HG03378 (cell line): ENCODE data around the gene PPP2R2C.

Experiments
- ATAC-seq: cut with Tn5 transposase; IDR thresholded peaks from one replicate; pipeline ENCODE4 v1.9.1; 2021; ENCODE audit warnings: mild to moderate bottlenecking, moderate library complexity; ENCODE audit not compliant: unreplicated experiment

The PPP2R2C gene

DNA sequence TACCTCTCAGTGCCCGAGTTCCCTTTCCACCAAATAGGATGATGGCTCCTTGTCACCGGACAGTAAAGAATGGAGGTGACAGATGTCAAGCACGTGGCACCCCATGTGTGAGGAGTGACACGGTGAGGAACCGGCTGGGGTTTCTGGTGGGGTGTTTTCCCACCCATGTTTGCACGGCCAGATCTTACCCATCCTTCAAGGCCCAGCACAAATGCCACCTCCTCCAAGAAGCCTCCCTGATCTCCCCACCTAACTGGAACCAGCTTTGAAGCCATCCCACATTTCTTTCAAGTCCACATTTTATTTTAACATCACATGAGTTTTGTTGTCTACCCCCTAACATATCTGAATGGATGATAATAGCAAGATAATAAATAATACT, 139.8 kb downstream of the PPP2R2C start:
- no peak for ATAC-seq

DNA sequence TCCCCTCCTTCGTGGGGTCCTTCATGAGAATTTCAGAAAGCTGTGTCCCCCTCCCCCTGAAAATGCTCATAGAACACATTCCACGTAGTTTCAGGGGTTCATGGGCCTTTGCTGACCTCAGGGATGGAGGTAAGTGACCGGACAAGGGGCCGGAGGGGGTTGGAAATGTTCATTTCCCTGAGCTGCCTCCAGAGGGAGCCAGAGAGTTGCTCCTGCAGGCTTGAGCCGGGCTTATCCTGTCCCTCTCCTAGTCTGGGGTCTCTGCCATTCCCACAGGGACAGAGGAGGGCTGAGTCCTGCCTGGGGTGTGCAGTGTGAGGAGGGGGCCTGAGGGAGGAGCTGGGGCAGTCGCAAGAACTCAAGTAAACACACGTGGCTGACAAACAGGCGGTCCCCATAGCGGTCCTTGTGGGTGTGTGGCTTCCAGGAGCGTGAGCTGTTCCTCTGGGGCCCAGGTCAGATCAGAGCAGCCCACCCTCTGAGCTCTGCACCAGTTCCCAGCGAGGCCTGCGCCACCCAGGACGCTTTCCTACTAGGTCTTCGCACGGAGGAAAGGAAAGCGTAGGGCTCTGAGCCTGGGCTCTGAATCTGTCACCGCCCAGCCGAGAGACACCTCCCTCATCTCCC, 140.3 kb downstream of the PPP2R2C start:
- ATAC-seq, result no peak

DNA sequence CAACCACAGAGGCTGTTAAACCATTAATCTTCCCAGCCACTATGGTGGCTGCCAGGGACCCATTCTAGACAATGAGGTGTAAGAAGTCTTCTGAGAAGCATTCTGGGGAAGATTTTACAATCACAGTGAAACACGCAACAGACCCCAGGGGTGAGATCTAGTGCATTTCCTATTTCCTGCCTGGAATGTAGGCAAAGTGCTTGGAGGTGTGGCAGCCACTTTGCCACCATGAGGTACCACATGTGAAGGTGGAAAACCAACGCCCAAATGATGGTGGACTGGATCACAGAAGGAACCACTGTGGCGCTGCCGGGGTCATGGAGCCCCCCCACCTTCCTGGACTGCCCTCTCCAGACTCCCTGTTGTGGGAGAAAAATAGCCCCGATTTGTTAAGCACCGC, 140.9 kb downstream of the PPP2R2C start:
- ATAC-seq, result no peak

DNA sequence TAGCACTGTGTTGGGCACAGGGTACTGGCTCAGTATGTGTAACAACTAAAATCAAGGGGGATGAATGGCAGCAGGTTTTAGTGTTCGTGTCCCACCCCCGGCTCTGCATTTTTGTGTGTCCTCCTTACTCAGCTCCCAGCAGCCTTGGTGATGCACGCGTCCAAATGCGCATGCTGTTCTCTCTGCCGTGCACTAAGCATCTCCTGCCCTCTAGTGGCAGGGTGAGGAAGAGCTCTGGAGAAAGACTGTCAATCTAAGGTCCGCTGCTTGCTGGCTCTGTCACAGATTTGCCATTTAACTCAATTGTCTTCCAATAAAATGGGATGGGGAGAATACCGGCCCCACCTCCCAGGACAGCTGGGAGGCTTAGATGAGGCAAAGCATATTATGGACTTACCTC, 141.4 kb downstream of the PPP2R2C start:
- no peak for ATAC-seq

DNA sequence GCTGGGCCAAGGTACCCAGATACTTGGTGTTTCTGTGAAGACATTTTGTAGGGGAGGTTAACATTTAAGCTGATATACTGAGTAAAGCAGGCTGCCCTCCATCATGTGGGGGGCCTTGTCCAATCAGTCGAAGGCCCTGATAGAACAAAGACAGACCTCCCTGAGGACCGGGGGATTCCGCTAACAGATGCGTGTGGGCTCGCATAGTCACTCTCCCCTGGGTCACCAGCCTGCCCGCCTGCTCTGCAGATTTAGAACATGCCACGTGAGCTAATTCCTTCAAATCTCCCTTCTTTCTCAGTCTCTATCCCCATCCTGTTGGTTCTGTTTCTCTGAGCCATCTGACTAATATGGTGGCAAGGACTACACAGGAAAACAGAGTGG, 142.0 kb downstream of the PPP2R2C start:
- ATAC-seq, result no peak

DNA sequence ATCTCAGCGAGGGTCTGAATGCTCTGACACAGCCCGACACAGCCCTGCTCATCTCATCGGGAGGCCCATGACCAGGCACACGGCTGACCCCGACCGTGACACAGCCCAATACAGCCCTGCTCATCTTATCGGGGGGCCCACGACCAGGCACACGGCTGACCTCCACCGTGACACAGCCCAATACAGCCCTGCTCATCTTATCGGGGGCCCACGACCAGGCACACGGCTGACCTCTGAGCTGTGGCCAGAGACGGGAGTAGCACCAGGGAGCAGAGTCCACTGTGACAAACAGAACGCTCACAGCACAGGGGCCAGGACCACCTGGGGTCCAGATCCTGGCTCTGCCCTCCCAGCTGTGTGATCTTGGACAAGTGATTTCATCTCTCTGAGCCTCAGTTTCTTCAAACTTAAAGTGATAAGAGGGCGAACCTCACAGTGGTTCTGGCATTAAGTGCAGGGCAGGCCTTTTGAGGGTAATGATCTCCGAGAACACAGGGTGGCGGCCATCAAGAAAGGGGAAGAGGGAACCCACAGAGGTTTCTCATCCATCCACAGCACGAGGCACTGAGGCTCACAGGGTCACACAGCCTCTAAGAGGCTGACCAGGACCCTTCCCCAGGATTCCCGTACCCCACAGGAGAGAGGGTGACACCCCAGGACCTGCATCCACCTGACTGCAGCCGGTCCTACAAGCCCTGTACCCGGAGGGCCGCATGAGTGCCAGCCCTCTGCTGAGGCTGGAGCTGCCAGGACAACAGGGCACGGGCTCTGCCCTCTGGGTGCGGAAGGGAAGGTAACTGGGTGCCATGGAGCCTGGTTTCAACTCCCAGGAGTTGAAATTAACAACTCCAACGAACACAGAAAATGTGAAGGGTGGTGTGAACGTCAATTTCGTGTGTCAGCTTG, 142.7 kb downstream of the PPP2R2C start:
- no peak for ATAC-seq

DNA sequence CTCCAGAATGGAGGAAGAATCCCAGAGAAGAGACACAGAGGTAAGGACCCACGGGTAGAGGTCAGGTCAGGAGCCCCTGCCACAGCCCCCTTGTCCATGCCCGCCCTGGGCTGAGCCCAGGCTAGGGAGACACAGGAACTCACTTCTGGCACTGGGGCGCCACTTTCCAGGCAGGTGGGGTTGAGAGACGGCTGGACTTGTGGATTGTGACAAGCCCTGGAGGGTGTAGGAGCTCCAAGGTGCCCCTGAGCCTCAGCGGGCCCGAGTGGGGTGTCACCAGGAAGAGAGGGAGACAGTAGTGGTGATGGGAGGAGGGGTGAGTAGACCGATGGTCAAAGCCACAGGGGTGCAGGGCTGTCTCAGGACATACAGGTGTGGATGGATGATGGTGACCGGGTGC, 143.9 kb downstream of the PPP2R2C start:
- no peak for ATAC-seq

DNA sequence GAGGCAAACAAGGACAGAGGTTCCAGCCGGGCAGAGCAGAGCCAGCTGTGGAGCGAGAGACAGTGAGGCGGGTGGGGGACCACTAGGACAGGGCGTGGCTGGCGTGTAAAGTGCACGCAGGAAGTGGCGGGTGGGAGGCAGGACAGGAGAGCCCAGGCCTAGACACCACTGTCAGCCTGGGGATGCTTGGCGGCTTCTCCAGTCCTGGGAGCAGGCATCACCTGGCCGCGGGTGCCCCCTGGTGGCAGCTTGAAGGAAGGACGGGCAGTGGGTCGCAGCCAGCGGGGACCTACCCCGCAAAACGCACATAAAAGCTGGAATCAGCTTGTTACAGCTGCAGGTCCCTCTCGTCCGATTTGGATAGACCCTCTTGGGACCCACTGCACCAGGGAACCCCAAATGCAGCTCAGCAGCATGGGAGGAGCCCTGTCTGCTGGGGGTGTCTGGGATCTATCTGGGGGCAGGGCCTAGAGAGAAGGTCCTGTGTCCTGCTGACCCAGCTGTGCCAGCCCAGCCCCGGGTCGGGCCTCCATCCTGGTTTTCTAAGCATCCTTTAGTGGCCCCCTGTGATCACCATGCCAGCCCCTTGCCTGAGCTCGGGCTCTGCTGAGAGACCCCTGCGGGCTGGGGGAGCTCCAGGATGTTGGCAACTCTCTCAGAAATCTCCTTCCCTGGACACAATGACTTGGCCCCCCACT, 145.0 kb downstream of the PPP2R2C start:
- no peak for ATAC-seq

DNA sequence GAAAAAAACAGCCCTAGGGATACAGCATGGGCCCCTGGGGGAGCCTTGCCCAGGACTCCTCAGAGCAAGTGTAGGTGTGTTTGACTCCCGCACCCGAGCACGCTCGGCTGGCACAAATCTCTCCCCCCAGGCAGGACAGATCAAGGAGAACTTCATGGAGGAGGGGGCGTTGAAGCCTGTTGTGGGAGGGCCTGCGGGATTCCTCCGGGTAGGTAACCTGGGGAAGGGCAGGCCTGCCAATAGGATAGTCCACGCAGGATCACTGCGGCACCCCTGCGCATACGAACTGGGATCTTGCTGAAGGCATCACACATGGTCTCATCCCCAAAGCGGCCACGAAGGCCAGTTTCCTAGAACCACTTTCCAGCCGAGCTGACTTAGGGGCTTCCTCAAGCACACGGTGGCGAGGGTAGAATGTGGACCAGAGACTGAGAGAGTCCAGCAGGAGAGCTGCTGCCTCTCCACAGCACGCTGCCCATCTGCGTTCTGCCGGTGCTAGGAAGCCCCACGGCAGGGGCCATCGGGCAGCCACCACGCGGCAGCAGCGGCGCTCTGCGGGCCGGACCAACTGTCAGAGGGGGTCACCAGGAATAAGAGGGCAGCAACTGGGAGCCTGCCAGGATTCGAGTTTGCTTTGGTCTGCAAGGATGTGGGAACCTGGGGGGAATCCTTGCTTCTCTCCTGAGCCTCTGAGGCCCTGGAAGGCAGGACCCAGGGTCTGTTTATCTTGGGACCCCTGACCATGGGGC, 145.9 kb downstream of the PPP2R2C start:
- no peak for ATAC-seq

DNA sequence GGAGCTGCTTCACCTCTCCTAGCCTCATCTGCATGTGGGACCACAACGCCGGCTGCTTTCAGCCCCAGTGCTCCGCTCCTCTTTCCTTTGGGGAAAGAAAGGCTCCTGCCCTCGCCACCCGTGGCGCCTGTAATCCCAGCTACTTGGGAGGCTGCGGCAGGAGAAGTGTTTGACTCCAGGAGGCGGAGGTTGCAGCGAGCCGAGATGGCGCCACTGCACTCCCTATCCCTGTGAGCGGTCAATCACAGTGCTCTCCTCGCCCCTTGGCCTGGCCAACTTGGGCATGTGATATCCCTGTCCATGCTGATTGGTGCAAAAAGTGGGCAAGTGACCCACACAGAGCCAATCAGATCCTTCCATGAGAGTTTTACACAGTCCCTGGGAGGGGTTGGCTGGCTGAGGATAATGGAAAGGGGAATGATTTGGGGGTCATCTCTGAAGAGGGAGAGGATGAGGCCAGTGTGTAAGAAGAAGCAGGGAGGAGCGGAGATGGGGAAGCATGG, 146.6 kb downstream of the PPP2R2C start:
- ATAC-seq, result no peak

DNA sequence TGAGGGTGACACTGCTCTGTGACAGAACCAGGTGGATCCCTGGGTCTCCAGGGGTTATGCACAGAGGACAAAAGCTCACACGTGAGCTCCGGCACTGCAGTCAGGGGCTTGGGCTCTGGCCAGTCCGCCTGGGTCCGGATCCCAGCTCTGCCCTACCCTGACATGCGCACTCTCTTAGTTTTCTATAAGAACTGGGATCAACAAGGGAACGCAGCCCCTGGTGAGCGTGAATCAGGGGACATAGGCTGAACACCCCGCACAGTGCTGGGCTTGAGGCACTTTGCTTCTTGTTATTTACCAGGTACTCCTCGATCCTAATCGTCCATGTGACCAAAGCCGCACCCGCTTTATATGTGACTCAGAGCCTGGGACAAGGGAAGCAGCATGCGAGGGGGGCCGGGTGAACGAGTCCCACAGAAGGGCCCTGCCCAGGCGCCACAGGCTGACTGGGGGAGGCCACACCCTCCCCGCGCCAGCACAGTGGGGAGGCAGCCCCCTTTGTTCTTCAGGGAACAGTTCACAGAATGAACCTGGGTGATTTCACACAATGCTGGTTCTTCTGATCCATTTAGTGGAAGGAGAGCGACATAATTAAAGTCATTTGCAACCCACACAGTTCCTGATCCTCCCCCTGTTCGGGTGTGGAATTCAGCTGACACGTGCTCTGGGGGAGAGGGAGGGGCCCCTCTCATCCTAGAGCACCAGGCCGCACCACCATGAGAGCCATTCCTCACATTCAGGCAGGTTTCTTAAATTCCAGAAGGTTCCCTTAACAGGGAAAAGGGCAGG, 147.2 kb downstream of the PPP2R2C start:
- ATAC-seq, result no peak

DNA sequence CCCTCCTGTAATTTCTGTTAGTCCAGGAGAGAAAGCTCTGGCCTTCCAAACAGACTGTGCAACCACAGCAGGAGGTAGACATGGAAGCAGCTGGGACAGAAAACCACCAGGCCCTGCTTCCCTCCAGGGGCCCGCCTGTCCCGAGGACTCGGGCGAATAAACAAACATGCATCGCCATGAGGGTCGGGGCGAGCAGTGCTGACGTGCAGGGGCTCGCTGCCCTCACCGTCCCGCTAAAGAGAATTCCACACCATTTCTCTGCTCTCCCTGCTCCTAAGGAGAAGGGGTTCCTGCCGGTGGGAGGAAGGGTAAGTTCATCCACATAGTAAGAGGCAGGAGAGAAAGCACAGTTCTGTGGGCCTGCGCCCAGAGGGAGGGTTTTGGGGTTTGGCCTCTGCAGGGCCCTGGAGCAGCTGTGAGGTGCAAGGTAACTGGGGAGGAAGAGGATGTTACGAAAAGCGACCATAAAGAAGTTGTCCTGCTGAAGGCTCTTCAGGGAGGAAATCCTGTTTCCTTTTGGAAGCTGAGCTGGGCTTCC, 147.9 kb downstream of the PPP2R2C start:
- ATAC-seq, result no peak

DNA sequence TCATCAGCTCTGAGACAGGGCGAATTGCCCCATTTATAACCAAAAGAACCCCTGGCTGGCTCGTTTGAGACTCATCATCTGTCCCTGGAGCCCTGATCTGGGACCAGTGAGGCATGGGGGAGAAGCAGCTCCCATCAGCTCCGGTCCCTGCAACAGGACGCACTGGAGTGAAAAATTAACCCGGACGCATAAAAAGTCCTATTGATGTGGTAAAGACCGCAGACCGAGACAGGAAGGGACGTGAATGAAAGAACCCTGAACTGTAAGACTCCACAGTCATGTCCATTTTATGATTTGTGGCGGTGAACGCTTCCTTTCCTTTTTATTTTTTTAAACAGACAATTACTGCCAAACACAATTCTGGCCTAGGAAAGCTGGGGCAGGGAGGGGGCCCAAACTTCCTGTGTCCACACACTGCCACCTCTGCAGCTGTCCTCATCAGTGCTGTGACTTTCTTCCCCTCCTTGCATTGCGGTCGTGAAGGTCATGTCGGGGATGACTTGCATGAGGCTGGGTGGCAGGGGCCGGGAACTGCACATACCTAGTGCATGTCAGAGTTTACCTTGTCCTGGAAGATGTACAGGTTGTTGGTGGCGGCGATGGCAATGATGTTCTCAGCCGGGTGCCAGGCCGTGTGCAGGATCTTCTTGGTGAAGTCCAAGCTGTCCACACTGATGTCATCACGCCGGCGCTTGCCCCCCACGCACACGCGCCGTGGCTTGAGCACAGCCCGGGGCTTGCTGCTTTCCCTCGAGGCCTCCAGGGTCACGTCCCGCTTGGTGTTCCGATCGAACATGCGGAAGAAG, 149.4 kb downstream of the PPP2R2C start:
- ATAC-seq, result no peak

DNA sequence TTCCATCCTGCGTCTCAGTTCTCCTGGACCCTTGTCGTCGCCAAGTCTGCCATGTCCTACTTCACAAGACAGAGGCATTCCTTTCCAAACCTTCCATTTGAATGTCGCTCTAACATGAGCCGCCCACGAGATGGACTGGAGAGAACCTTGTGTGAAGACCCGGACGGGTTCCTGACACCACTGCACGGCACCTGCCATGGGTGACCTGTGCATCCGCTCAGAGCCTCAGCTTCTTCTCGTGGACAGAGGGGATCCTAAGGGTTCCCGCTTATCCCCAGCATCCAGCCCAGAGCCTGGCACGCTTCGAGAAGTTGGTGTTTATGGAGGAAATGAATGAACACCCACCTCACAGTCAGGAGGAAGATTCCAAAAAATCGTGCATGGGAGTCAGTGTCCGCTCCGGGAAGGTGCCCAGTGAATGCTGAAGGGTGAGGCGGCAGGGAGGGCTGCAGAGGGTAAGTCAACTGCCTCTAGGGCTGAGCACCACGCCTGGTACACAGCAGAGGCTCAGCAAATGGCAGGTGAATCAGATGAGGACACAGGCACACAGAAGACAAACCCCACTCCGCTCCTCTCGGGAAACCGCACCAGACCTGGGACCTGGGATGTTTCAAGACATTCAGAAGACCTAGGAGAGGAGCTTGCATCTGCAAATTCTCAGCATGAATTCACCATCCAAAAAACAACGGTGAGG, 150.2 kb downstream of the PPP2R2C start:
- no peak for ATAC-seq

DNA sequence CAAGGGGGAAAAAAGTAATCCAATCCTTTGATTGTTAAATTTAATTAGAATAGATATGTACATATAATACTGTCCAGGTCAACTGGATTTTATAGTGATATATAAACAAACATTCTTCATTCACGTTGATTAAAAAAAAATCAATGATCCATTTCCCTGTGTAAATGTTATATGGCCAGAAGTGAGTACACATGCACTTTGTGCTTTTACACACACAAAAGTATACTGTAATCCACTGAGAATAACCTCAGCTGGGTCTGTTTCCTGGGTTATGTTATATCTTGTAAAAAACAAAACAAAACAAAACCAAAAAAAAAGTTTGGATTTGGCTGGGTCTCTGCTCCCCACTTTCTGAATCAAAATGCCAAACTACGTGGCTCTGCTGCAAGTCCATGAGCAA, 151.1 kb downstream of the PPP2R2C start:
- ATAC-seq, result no peak

DNA sequence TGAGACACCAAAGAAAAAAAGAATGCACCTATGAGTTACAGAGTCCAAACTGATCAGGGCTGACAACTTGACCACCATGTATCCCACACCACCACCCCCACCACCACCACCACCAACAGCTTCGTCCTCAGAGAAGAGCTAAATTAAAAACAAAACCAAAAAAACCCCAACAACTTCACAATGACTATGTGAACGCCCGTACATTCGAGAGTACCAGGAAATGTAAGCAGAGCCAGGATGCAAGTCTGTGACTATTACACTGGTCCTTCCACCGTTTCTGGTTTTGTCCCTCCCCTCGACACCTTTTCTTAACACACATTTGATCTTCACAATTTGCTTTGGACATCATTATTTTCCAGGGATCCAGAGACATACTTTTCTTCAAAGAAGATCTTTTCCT, 151.8 kb downstream of the PPP2R2C start:
- no peak for ATAC-seq

DNA sequence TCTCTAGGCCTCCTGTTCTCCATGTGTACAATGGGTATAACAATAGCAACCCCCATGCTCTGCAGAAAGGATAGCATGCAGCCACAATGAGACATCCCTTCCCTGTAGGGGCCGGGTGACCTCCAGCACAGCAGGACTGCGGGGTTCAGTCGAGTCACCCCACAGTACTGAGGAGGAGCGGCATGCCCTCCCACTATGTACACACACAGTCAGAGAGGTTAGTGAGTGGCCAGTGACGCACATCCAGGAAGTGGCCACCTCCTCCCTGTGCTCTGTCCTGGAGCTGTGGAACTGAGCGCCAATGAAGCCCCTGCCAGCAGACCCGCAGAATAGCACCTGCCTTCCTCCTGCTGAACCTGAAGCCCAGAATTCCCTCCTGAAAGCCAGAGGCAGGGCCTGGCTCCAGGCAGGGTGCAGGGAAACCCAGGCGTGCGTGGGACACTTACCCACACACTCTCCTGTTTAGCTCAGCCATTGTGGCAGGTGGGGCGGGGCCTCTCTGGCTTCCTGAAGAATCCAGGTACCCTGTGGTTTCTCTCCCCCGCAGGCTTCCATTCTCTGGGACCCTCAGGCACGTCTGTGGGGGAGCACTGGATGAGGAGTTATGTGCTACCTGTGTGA, 152.8 kb downstream of the PPP2R2C start:
- ATAC-seq, result no peak

DNA sequence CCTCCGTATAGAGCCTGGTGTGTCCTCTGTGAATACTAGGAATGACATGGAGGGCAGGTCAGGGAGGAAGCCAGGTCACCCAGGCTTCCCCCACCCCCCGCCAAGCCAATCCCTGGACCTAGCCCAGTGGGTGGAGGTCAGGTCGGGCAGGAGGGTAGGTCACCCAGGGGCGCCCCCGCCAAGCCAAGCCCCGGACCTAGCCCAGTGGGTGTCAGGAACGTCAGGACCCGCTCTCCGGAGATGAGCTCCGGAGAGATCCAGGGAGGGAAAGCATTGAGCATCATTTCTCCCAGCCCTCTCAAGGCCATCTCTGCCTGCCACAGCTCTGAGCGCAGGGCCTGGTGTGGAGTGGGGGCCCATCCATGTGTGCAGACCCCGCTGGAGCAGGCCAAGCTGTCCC, 154.2 kb downstream of the PPP2R2C start:
- no peak for ATAC-seq
